Chondrocyte (in vitro differentiated cells): ENCODE measurements around the gene CHL1. TPM values are rescaled to one million over a fixed set of nuclear protein-coding genes. Genes with fewer than 3 reads are reported as not detected.

Source experiments
- DNase-seq: peaks from one replicate; pipeline ENCODE4 v3.0.0; 2021; ENCODE audit warnings: mixed read lengths, low spot score
- H3K27ac Mint-ChIP-seq: one replicate; pipeline ENCODE4 v1.8.0; 2021; ENCODE audit warnings: mild to moderate bottlenecking, moderate library complexity, mixed read lengths; ENCODE audit not compliant: unreplicated experiment
- H3K27me3 Mint-ChIP-seq: 2 replicates; pipeline ENCODE4 v1.8.0; 2021; ENCODE audit warnings: low read depth, mixed read lengths
- H3K36me3 Mint-ChIP-seq: 2 replicates; pipeline ENCODE4 v1.8.0; 2021; ENCODE audit warnings: low read depth, mixed read lengths
- H3K4me1 Mint-ChIP-seq: 2 replicates; pipeline ENCODE4 v1.8.0; 2021; ENCODE audit warnings: low read depth, mild to moderate bottlenecking, mixed read lengths
- H3K4me3 Mint-ChIP-seq: one replicate; pipeline ENCODE4 v1.8.0; 2021; ENCODE audit warnings: mild to moderate bottlenecking, moderate library complexity, mixed read lengths; ENCODE audit not compliant: unreplicated experiment
- H3K9me3 Mint-ChIP-seq: 2 replicates; pipeline ENCODE4 v1.8.0; 2021; ENCODE audit warnings: low read depth, mixed read lengths
- CTCF ChIP-seq: fragments of 200-600 bp; sonication (generic); IDR thresholded peaks from 2 replicates; pipeline ENCODE4 v1.5.0; 2021; ENCODE audit warnings: antibody characterized with exemption, mild to moderate bottlenecking, moderate library complexity
- total RNA-seq: library from RNA; stranded (reverse); gene quantifications from 3 replicates; pipeline ENCODE4 v1.2.1, GENCODE V29; 2021

CHL1 gene
- total RNA-seq, 1 donor from 2014 or later, result not detected

- H3K4me3 Mint-ChIP-seq, result no peak overlapping the region
- peaks cover 7% of the 10 kb centered on the region for H3K9me3 Mint-ChIP-seq
- no peak overlapping the region for H3K27ac Mint-ChIP-seq
- DNase-seq, result no peak
- no peak for TF ChIP-seq CTCF
- H3K36me3 Mint-ChIP-seq, result no peaks in the 10 kb centered on the region
- H3K27me3 Mint-ChIP-seq, result no peaks in the 10 kb centered on the region
- H3K4me1 Mint-ChIP-seq, result no peaks in the 10 kb centered on the region
Measured at GRCh38 chr3:242602-243355, 46.2 kb downstream of the CHL1 start.

GRCh38 chr3:243356-243725 is 46.8 kb downstream of the CHL1 start:
- Mint-ChIP-seq H3K27ac (no peak overlapping the region), H3K4me1 (no peaks in the 10 kb centered on the region), H3K27me3 (no peaks in the 10 kb centered on the region), H3K4me3 (no peak overlapping the region), H3K9me3 (peaks cover 7% of the 10 kb centered on the region), H3K36me3 (no peaks in the 10 kb centered on the region)
- DNase-seq, result no peak
- no peak for TF ChIP-seq CTCF

GRCh38 chr3:244041-244440 is 47.5 kb downstream of the CHL1 start:
- Mint-ChIP-seq H3K27me3 (no peaks in the 10 kb centered on the region), H3K4me3 (no peak overlapping the region), H3K4me1 (no peaks in the 10 kb centered on the region), H3K9me3 (peaks cover 7% of the 10 kb centered on the region), H3K27ac (no peak overlapping the region), H3K36me3 (no peaks in the 10 kb centered on the region)
- DNase-seq, result no peak
- TF ChIP-seq CTCF, result no peak

GRCh38 chr3:247916-248315 is 51.4 kb downstream of the CHL1 start:
- no peak overlapping the region for H3K27ac Mint-ChIP-seq
- DNase-seq, result no peak
- no peaks in the 10 kb centered on the region for H3K27me3 Mint-ChIP-seq
- H3K9me3 Mint-ChIP-seq, result peaks cover 2% of the 10 kb centered on the region
- no peak for TF ChIP-seq CTCF
- H3K4me3 Mint-ChIP-seq, result no peak overlapping the region
- H3K36me3 Mint-ChIP-seq, result no peaks in the 10 kb centered on the region
- H3K4me1 Mint-ChIP-seq, result no peaks in the 10 kb centered on the region

- peaks cover 2% of the 10 kb centered on the region for H3K9me3 Mint-ChIP-seq
- no peaks in the 10 kb centered on the region for H3K36me3 Mint-ChIP-seq
- H3K27me3 Mint-ChIP-seq, result no peaks in the 10 kb centered on the region
- H3K4me1 Mint-ChIP-seq, result no peaks in the 10 kb centered on the region
- H3K27ac Mint-ChIP-seq, result no peak overlapping the region
- no peak for TF ChIP-seq CTCF
- H3K4me3 Mint-ChIP-seq, result no peak overlapping the region
- no peak for DNase-seq
Measured at GRCh38 chr3:248864-249520, 52.4 kb downstream of the CHL1 start.
